K562 (cell line): ENCODE measurements around the gene WIPF3. TPM values are rescaled to one million over a fixed set of nuclear protein-coding genes. Genes with fewer than 3 reads are reported as not detected.

Experiments used
- CBFA2T3 ChIP-seq: fragments of 450-650 bp; IDR thresholded peaks from 2 replicates; pipeline ENCODE4 v1.6.1; 2017
- FOS ChIP-seq: IDR thresholded peaks from 3 replicates; pipeline ENCODE4 v1.6.1; 2011; ENCODE audit not compliant: insufficient read length; ENCODE audit errors: extremely low read depth
- FOXM1 ChIP-seq, 2 experiments: fragments of 450-650 bp in 1 of 2; sonication (generic) in 1 of 2; formaldehyde crosslinking in 1 of 2; IDR thresholded peaks; 2 replicates each; pipeline versions ENCODE4 v1.6.1 to v1.9.0; 2017 to 2022; ENCODE audit warnings: low read depth in 2 of 2, mild to moderate bottlenecking in 2 of 2, missing genetic modification reagents in 1 of 2, moderate library complexity in 1 of 2
- KDM1A ChIP-seq, 2 experiments: fragments of 450-650 bp; IDR thresholded peaks; 2 replicates each; pipeline ENCODE4 v1.6.1; 2016; ENCODE audit warnings: mild to moderate bottlenecking in 2 of 2
- NFYB ChIP-seq: IDR thresholded peaks from 2 replicates; pipeline ENCODE4 v1.6.1; 2011; ENCODE audit warnings: mild to moderate bottlenecking, moderate library complexity; ENCODE audit not compliant: insufficient read length; ENCODE audit errors: extremely low read depth
- RCOR1 ChIP-seq, 2 experiments: IDR thresholded peaks; 2 replicates each; pipeline ENCODE4 v1.6.1; 2012; ENCODE audit warnings: low read depth in 2 of 2, low read length in 2 of 2, borderline replicate concordance in 1 of 2, improper control_type of control experiment in 1 of 2
- TCF3 ChIP-seq: sonication (generic); formaldehyde crosslinking; IDR thresholded peaks from 2 replicates; pipeline ENCODE4 v1.4.0; 2020; ENCODE audit warnings: mild to moderate bottlenecking, missing genetic modification reagents
- ZFP36 ChIP-seq: fragments of 150-350 bp; IDR thresholded peaks from 2 replicates; pipeline ENCODE4 v1.6.1; 2018; ENCODE audit warnings: low read length, low read depth; ENCODE audit not compliant: partially characterized antibody
- ZNF197 ChIP-seq: fragments of 200-800 bp; sonication (Bioruptor generic); IDR thresholded peaks from 2 replicates; pipeline ENCODE4 v1.6.1; 2016; ENCODE audit warnings: low read depth, missing genetic modification characterization, missing compliant biosample characterization
- polyA plus RNA-seq, 8 experiments: library from polyadenylated mRNA; depleted of rRNA in 4 of 8; stranded (reverse) in 5 of 8; unstranded in 3 of 8; fragments of >200 nt; fragmentation: Nextera tagmentation in 2 of 8; fragmentation: Illumina TruSeq in 1 of 8; extraction: Ambion mirVana in 2 of 8; extraction: Trizol in 1 of 8; gene quantifications; 2 replicates each; pipeline versions ENCODE4 v1.2.1 to v1.2.3, GENCODE V29; 2011 to 2014; ENCODE audit warnings: inconsistent platforms in 1 of 8, missing spikeins in 1 of 8
- total RNA-seq, 7 experiments: library from RNA; depleted of rRNA in 6 of 7; stranded (reverse); fragments of >200 nt in 6 of 7; fragmentation: Illumina TruSeq in 2 of 7; extraction: Trizol in 2 of 7; gene quantifications; 2 replicates each; pipeline versions ENCODE4 v1.2.1 to v1.2.3, GENCODE V29; 2011 to 2021; ENCODE audit warnings: low replicate concordance in 1 of 7
- TF ChIP-seq, protein P1 (sequence below): fragments of 200-600 bp; sonication (generic); IDR thresholded peaks from one replicate; pipeline ENCODE4 v1.6.1; 2012; ENCODE audit warnings: mild to moderate bottlenecking, low read depth, low read length, inconsistent platforms
- TF ChIP-seq, protein P2 (sequence below), 2 experiments: fragments of 250-450 bp in 1 of 2; fragments of 450-650 bp in 1 of 2; sonication (Bioruptor Pico) in 1 of 2; IDR thresholded peaks; 2 replicates each; pipeline versions ENCODE4 v1.6.1 to v1.8.0; 2016 to 2021; ENCODE audit warnings: mild to moderate bottlenecking in 2 of 2, moderate library complexity in 2 of 2, missing compliant biosample characterization in 1 of 2, missing genetic modification characterization in 1 of 2

WIPF3 gene
- total and polyA plus RNA-seq, 9 of the 15 experiments (the other 6 are each of a cell fraction or from before 2014, with no cell fraction given) = 0.18 to 3.2 (median 1.7) TPM

DNA sequence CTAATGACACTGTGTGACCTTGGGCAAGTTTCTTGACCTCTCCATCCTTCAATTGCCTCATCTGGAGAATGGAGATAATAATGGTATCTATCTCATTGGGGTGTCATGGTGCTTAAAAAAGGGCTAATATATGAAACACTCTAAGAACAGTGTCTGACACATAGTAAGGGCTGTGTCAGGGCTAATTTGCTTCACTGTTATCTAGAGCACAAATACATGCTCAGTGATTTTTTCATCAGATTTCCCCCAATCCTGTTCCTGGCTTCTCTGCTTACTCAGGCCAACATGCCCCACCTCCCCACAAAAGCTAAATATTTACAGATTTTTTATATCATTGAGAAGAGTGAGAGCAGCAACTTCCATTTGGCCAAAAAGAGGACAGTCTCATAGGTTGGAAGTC lies 20.6 kb downstream of the WIPF3 start (continued):
- TF ChIP-seq, protein P1, sequence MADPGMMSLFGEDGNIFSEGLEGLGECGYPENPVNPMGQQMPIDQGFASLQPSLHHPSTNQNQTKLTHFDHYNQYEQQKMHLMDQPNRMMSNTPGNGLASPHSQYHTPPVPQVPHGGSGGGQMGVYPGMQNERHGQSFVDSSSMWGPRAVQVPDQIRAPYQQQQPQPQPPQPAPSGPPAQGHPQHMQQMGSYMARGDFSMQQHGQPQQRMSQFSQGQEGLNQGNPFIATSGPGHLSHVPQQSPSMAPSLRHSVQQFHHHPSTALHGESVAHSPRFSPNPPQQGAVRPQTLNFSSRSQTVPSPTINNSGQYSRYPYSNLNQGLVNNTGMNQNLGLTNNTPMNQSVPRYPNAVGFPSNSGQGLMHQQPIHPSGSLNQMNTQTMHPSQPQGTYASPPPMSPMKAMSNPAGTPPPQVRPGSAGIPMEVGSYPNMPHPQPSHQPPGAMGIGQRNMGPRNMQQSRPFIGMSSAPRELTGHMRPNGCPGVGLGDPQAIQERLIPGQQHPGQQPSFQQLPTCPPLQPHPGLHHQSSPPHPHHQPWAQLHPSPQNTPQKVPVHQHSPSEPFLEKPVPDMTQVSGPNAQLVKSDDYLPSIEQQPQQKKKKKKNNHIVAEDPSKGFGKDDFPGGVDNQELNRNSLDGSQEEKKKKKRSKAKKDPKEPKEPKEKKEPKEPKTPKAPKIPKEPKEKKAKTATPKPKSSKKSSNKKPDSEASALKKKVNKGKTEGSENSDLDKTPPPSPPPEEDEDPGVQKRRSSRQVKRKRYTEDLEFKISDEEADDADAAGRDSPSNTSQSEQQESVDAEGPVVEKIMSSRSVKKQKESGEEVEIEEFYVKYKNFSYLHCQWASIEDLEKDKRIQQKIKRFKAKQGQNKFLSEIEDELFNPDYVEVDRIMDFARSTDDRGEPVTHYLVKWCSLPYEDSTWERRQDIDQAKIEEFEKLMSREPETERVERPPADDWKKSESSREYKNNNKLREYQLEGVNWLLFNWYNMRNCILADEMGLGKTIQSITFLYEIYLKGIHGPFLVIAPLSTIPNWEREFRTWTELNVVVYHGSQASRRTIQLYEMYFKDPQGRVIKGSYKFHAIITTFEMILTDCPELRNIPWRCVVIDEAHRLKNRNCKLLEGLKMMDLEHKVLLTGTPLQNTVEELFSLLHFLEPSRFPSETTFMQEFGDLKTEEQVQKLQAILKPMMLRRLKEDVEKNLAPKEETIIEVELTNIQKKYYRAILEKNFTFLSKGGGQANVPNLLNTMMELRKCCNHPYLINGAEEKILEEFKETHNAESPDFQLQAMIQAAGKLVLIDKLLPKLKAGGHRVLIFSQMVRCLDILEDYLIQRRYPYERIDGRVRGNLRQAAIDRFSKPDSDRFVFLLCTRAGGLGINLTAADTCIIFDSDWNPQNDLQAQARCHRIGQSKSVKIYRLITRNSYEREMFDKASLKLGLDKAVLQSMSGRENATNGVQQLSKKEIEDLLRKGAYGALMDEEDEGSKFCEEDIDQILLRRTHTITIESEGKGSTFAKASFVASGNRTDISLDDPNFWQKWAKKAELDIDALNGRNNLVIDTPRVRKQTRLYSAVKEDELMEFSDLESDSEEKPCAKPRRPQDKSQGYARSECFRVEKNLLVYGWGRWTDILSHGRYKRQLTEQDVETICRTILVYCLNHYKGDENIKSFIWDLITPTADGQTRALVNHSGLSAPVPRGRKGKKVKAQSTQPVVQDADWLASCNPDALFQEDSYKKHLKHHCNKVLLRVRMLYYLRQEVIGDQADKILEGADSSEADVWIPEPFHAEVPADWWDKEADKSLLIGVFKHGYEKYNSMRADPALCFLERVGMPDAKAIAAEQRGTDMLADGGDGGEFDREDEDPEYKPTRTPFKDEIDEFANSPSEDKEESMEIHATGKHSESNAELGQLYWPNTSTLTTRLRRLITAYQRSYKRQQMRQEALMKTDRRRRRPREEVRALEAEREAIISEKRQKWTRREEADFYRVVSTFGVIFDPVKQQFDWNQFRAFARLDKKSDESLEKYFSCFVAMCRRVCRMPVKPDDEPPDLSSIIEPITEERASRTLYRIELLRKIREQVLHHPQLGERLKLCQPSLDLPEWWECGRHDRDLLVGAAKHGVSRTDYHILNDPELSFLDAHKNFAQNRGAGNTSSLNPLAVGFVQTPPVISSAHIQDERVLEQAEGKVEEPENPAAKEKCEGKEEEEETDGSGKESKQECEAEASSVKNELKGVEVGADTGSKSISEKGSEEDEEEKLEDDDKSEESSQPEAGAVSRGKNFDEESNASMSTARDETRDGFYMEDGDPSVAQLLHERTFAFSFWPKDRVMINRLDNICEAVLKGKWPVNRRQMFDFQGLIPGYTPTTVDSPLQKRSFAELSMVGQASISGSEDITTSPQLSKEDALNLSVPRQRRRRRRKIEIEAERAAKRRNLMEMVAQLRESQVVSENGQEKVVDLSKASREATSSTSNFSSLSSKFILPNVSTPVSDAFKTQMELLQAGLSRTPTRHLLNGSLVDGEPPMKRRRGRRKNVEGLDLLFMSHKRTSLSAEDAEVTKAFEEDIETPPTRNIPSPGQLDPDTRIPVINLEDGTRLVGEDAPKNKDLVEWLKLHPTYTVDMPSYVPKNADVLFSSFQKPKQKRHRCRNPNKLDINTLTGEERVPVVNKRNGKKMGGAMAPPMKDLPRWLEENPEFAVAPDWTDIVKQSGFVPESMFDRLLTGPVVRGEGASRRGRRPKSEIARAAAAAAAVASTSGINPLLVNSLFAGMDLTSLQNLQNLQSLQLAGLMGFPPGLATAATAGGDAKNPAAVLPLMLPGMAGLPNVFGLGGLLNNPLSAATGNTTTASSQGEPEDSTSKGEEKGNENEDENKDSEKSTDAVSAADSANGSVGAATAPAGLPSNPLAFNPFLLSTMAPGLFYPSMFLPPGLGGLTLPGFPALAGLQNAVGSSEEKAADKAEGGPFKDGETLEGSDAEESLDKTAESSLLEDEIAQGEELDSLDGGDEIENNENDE = no peak
- TF ChIP-seq ZNF197 (no peak), ZFP36 (no peak), RCOR1 (IDR thresholded peaks at IDR 0.05; ENCODE audit: borderline replicate concordance in 1 of 2, low read depth in 2 of 2, low read length in 2 of 2) (peak in 1 of 2 experiments; percentile 81; a peak in 2 of 4 replicates), NFYB (no peak), FOS (no peak), KDM1A (IDR thresholded peaks at IDR 0.05) (peak; percentile 84 to 89), TCF3 (CRISPR knock-in tag) (peak; percentile 55), CBFA2T3 (peak; percentile 69), FOXM1 (IDR thresholded peaks at IDR 0.05; ENCODE audit: low read depth) (no peak), FOXM1 (CRISPR knock-in tag; IDR thresholded peaks at IDR 0.05; ENCODE audit: low read depth) (no peak)
- TF ChIP-seq, protein P2, sequence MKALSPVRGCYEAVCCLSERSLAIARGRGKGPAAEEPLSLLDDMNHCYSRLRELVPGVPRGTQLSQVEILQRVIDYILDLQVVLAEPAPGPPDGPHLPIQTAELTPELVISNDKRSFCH (CRISPR knock-in tag; IDR thresholded peaks at IDR 0.05) = no peak
- TF ChIP-seq, protein P2 (tag; IDR thresholded peaks at IDR 0.05) = no peak
